ENCODE data around the gene SLA2.

- no peak for TF ChIP-seq CTCF (IDR thresholded peaks at IDR 0.05; ENCODE audit: low read length)
- no peak for TF ChIP-seq EZH2 (IDR thresholded peaks at IDR 0.05; ENCODE audit: borderline replicate concordance, low read length)
These were observed 42.6 kb upstream of the SLA2 start for GRCh38 chr20:36688630-36689029.

All from OCI-LY1 (cell line).